Gastroesophageal sphincter (tissue), 3 donors: Measurements from ENCODE around the gene UGT1A10.

Experiments used
- CTCF ChIP-seq, 4 experiments: fragments of 200-600 bp in 2 of 4; fragments of 450-650 bp in 2 of 4; sonication (generic) in 1 of 4; IDR thresholded peaks; one replicate each; pipeline ENCODE4 v1.5.1; 2017 to 2019; ENCODE audit warnings: antibody characterized with exemption in 4 of 4, mild to moderate bottlenecking in 2 of 4, moderate library complexity in 2 of 4
- POLR2A ChIP-seq, 2 donors: fragments of 450-650 bp; IDR thresholded peaks; one replicate each; pipeline ENCODE4 v1.6.1; 2017; ENCODE audit warnings: antibody characterized with exemption in 2 of 2, mild to moderate bottlenecking in 2 of 2, moderate library complexity in 1 of 2

DNA sequence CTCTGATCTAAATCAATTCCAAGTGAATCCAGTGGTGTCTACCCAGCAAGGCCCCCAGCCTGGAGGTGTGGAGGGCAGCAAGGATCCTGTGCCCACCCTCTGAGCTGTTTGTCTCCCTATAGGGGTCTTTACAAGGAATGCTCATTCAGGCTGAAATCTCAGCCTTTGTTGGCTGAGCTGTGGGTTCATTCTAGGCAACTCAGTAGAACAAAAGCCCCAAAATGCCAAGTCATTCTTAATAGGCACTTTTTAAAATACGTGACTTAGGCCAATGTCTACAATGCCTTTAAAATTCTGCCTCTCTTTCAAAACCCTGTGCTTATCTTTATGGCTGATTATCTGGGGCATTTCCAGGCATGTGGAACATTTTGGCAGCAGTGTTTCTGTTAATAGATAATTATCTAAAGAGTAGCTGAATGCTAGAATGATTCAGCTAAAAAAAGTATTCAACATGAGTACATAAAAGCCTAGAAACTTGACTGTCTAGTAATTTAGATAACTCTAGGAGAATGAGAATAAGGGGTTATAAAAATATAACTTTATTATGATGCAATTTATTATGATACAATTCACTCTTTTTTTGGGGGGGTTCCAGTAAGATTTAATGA lies 63.9 kb downstream of the UGT1A10 start:
- TF ChIP-seq CTCF (IDR thresholded peaks at IDR 0.05) (no peak), POLR2A (IDR thresholded peaks at IDR 0.05) (no peak)
